ENCODE measurements around the gene KCTD6. TPM values are rescaled to one million over a fixed set of nuclear protein-coding genes. Genes with fewer than 3 reads are reported as not detected.

KCTD6 gene
- total RNA-seq, 2 experiments from 2014 or later, result 8.0 to 8.6 TPM

- intact Hi-C loops (cut with micrococcal nuclease), result no loop called here
- ChIA-PET CTCF (interaction anchor here (0.6 to 2.2 kb wide), 3 partner anchors 45 to 233 kb away, joined by 3 to 7 read pairs (median 6); partner anchors contain the start of genes HTD2 and RPP14), POLR2A (no interaction called here)
- no peaks in the 10 kb centered on the region for H3K9me3 Mint-ChIP-seq
- H3K36me3 Mint-ChIP-seq, result no peaks in the 10 kb centered on the region
- H3K4me1 Mint-ChIP-seq (ENCODE audit: low read depth), result no peaks in the 10 kb centered on the region
- no peak overlapping the region for H3K27ac Mint-ChIP-seq
- DNase-seq, result no peak
- H3K27me3 Mint-ChIP-seq, result no peaks in the 10 kb centered on the region
- no peak overlapping the region for H3K4me3 Mint-ChIP-seq
Measured at GRCh38 chr3:58539626-58540025, 47.7 kb downstream of the KCTD6 start.

- Mint-ChIP-seq H3K27ac (no peak overlapping the region), H3K4me3 (no peak overlapping the region), H3K36me3 (no peaks in the 10 kb centered on the region), H3K9me3 (no peaks in the 10 kb centered on the region), H3K4me1 (ENCODE audit: low read depth) (no peaks in the 10 kb centered on the region), H3K27me3 (no peaks in the 10 kb centered on the region)
- no peak for DNase-seq
- intact Hi-C loops (cut with micrococcal nuclease), result no loop called here
- ChIA-PET POLR2A (no interaction called here), CTCF (interaction anchor here (0.6 to 2.2 kb wide), 3 partner anchors 45 to 234 kb away, joined by 3 to 7 read pairs (median 6); partner anchors contain the start of genes HTD2 and RPP14)
Measured at GRCh38 chr3:58540176-58540858, 48.4 kb downstream of the KCTD6 start.

- Mint-ChIP-seq H3K4me3 (no peak overlapping the region), H3K4me1 (ENCODE audit: low read depth) (no peaks in the 10 kb centered on the region), H3K27ac (no peak overlapping the region), H3K36me3 (no peaks in the 10 kb centered on the region), H3K27me3 (no peaks in the 10 kb centered on the region), H3K9me3 (no peaks in the 10 kb centered on the region)
- DNase-seq, result no peak
- intact Hi-C loops (cut with micrococcal nuclease), result no loop called here
- ChIA-PET CTCF (interaction anchor here (1.1 kb wide), 1 partner anchor 24 kb away, joined by 3 read pairs; no protein-coding TSS in a partner anchor), POLR2A (no interaction called here)
Measured at GRCh38 chr3:58544541-58544940, 52.6 kb downstream of the KCTD6 start.

GRCh38 chr3:58551636-58552180, 59.8 kb downstream of the KCTD6 start:
- Mint-ChIP-seq H3K9me3 (peaks cover 8% of the 10 kb centered on the region), H3K4me3 (no peak overlapping the region), H3K27ac (no peak overlapping the region), H3K27me3 (no peaks in the 10 kb centered on the region), H3K4me1 (ENCODE audit: low read depth) (no peaks in the 10 kb centered on the region), H3K36me3 (no peaks in the 10 kb centered on the region)
- intact Hi-C loops (cut with micrococcal nuclease), result no loop called here
- ChIA-PET POLR2A (no interaction called here), CTCF (no interaction called here)
- no peak for DNase-seq

Other genes starting within 250 kb of the KCTD6 start
- 10 to 100 TPM; 14.0 to 15.4 TPM for gene RPP14, start 185.9 kb upstream of the KCTD6 start, total RNA-seq
- 1 to 10 TPM; 7.6 to 9.5 TPM for gene HTD2, start 185.6 kb upstream of the KCTD6 start, total RNA-seq
- 10 to 100 TPM; 40.9 to 45.4 TPM for gene PXK, start 159.2 kb upstream of the KCTD6 start, total RNA-seq
- gene PDHB, start 58.3 kb upstream of the KCTD6 start, total RNA-seq, result 10 to 100 TPM; 55.6 to 56.3 TPM
- gene ACOX2, start 45.1 kb downstream of the KCTD6 start, total RNA-seq, result not detected
- gene FAM107A, start 85.3 kb downstream of the KCTD6 start, total RNA-seq, result not detected
- not detected for gene FAM3D, start 174.7 kb downstream of the KCTD6 start, total RNA-seq

All from activated CD4-positive, alpha-beta memory T cell treated with anti-CD3 and anti-CD28 coated beads for 36 hours (primary cell).